ENCODE measurements around the gene GARIN5A. TPM values are rescaled to one million over a fixed set of nuclear protein-coding genes. Genes with fewer than 3 reads are reported as not detected.

GARIN5A gene
- total RNA-seq, 2 donors from 2014 or later = 0.76 TPM; not detected in 1

Other genes starting within 250 kb of the GARIN5A start
- gene KCNC3, start 147.5 kb downstream of the GARIN5A start, total RNA-seq = 1 to 10 TPM; 5.2 to 8.3 TPM
- gene NAPSA, start 111.2 kb downstream of the GARIN5A start, total RNA-seq = 10 to 100 TPM; 43.2 to 53.3 TPM
- gene NR1H2, start 100.4 kb downstream of the GARIN5A start, total RNA-seq = 10 to 100 TPM; 68.2 to 80.1 TPM
- gene POLD1, start 92.5 kb downstream of the GARIN5A start, total RNA-seq = 100 to 1,000 TPM; 133 to 162 TPM
- gene SPIB, start 57.9 kb downstream of the GARIN5A start, total RNA-seq = 1 to 10 TPM; 1.6 to 2.1 TPM
- 1 to 10 TPM in 1 of 2 donors, under 1 TPM in 1; 0.86 to 1.3 TPM for gene MYBPC2, start 44.0 kb downstream of the GARIN5A start, total RNA-seq
- 10 to 100 TPM; 26.6 to 33.9 TPM for gene EMC10, start 341 bp downstream of the GARIN5A start, total RNA-seq
- gene JOSD2, start 34.3 kb upstream of the GARIN5A start, total RNA-seq = 10 to 100 TPM; 27.6 to 34.0 TPM
- not detected for gene ASPDH, start 37.1 kb upstream of the GARIN5A start, total RNA-seq
- gene LRRC4B, start 91.6 kb upstream of the GARIN5A start, total RNA-seq = under 1 TPM in 1 of 2 donors, not detected in 1; 0.58 TPM
- under 1 TPM; 0.41 to 0.72 TPM for gene SYT3, start 163.0 kb upstream of the GARIN5A start, total RNA-seq
- gene C19orf81, start 172.6 kb upstream of the GARIN5A start, total RNA-seq = 1 to 10 TPM; 5.1 to 5.7 TPM
- gene SHANK1, start 243.0 kb upstream of the GARIN5A start, total RNA-seq = under 1 TPM in 1 of 2 donors, not detected in 1; 0.07 TPM
- 1 to 10 TPM; 2.0 to 3.4 TPM for gene CLEC11A, start 246.5 kb upstream of the GARIN5A start, total RNA-seq